Transverse colon (tissue), 4 donors: ENCODE data around the gene TPP1.

ENCODE experiments used
- CTCF ChIP-seq, 5 experiments: fragments of 200-600 bp in 3 of 5; fragments of 450-650 bp in 2 of 5; sonication (generic) in 3 of 5; IDR thresholded peaks; 1 replicate in 2 of 5; 2 replicates in 3 of 5; pipeline ENCODE4 v1.5.1; 2016 to 2017; ENCODE audit warnings: antibody characterized with exemption in 5 of 5, inconsistent platforms in 3 of 5, mild to moderate bottlenecking in 2 of 5, moderate library complexity in 1 of 5
- POLR2A ChIP-seq: fragments of 450-650 bp; IDR thresholded peaks from one replicate; pipeline ENCODE4 v1.6.1; 2016; ENCODE audit warnings: antibody characterized with exemption, mild to moderate bottlenecking, moderate library complexity
- POLR2AphosphoS5 ChIP-seq, 3 donors: sonication (generic); formaldehyde crosslinking; IDR thresholded peaks; one replicate each; pipeline ENCODE4 v1.6.1; 2016; ENCODE audit warnings: antibody characterized with exemption in 3 of 3

- no peak for TF ChIP-seq CTCF (IDR thresholded peaks at IDR 0.05)
- no peak for TF ChIP-seq POLR2AphosphoS5 (IDR thresholded peaks at IDR 0.05)
- no peak for TF ChIP-seq POLR2A
These were observed 3.2 kb downstream of the TPP1 start for GRCh38 chr11:6615882-6616585.
